ENCODE data around the gene ENTREP1.

DNA sequence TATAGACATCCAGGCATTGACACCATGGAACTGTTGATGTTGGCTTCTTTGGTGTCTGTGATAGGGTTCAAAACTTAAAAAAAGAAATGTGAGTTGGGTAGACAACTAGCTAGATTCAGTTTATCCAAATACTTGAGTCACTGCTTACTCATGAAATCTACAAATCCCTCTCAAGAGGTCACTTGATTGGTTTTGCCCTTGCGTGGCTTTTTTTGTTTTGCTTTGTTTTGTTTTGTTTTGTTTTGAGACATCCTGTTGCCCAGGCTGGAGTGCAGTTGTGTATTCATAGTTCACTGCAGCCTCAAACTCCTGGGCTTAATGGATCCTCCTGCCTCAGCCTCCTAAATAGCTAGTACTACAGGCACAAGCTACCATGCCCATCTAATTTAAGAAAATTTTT lies 10.5 kb upstream of the ENTREP1 start:
- no peak for TF ChIP-seq EZH2phosphoT487 (IDR thresholded peaks at IDR 0.05; ENCODE audit: borderline replicate concordance, low read length)
- TF ChIP-seq, protein P1, sequence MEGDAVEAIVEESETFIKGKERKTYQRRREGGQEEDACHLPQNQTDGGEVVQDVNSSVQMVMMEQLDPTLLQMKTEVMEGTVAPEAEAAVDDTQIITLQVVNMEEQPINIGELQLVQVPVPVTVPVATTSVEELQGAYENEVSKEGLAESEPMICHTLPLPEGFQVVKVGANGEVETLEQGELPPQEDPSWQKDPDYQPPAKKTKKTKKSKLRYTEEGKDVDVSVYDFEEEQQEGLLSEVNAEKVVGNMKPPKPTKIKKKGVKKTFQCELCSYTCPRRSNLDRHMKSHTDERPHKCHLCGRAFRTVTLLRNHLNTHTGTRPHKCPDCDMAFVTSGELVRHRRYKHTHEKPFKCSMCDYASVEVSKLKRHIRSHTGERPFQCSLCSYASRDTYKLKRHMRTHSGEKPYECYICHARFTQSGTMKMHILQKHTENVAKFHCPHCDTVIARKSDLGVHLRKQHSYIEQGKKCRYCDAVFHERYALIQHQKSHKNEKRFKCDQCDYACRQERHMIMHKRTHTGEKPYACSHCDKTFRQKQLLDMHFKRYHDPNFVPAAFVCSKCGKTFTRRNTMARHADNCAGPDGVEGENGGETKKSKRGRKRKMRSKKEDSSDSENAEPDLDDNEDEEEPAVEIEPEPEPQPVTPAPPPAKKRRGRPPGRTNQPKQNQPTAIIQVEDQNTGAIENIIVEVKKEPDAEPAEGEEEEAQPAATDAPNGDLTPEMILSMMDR (IDR thresholded peaks at IDR 0.05; ENCODE audit: low read depth, low read length, poor library complexity, severe bottlenecking): no peak
